HEK293T (cell line): ENCODE results near the gene TRPM3.

ENCODE experiments used
- BHLHE40 ChIP-seq: fragments of 450-650 bp; IDR thresholded peaks from 2 replicates; pipeline ENCODE4 v1.6.1; 2016; ENCODE audit warnings: mild to moderate bottlenecking, moderate library complexity, borderline replicate concordance
- CTBP1 ChIP-seq: fragments of 450-650 bp; IDR thresholded peaks from 2 replicates; pipeline ENCODE4 v1.6.1; 2016; ENCODE audit warnings: borderline replicate concordance
- ELF4 ChIP-seq: fragments of 450-650 bp; IDR thresholded peaks from 2 replicates; pipeline ENCODE4 v1.6.1; 2017; ENCODE audit warnings: antibody characterized with exemption
- FOXA1 ChIP-seq: fragments of 450-650 bp; IDR thresholded peaks from 2 replicates; pipeline ENCODE4 v1.6.1; 2016; ENCODE audit warnings: mild to moderate bottlenecking
- FOXK2 ChIP-seq: fragments of 450-650 bp; IDR thresholded peaks from 2 replicates; pipeline ENCODE4 v1.6.1; 2016; ENCODE audit warnings: mild to moderate bottlenecking
- FOXM1 ChIP-seq: fragments of 450-650 bp; IDR thresholded peaks from 2 replicates; pipeline ENCODE4 v1.6.1; 2017; ENCODE audit warnings: mild to moderate bottlenecking, borderline replicate concordance
- HDGF ChIP-seq: fragments of 450-650 bp; IDR thresholded peaks from 2 replicates; pipeline ENCODE4 v1.6.1; 2017; ENCODE audit warnings: antibody characterized with exemption, borderline replicate concordance
- L3MBTL2 ChIP-seq: fragments of 450-650 bp; conservative IDR thresholded peaks from 2 replicates; pipeline ENCODE4 v1.6.1; 2016; ENCODE audit warnings: mild to moderate bottlenecking
- LEF1 ChIP-seq: fragments of 450-650 bp; IDR thresholded peaks from 2 replicates; pipeline ENCODE4 v1.6.1; 2017; ENCODE audit warnings: mild to moderate bottlenecking, borderline replicate concordance
- SP1 ChIP-seq: fragments of 450-650 bp; IDR thresholded peaks from 2 replicates; pipeline ENCODE4 v1.6.1; 2017
- SUZ12 ChIP-seq: fragments of 450-650 bp; IDR thresholded peaks from 2 replicates; pipeline ENCODE4 v1.6.1; 2016; ENCODE audit warnings: mild to moderate bottlenecking
- TF ChIP-seq, protein P1 (sequence below): fragments of 450-650 bp; IDR thresholded peaks from 2 replicates; pipeline ENCODE4 v1.6.1; 2016

DNA sequence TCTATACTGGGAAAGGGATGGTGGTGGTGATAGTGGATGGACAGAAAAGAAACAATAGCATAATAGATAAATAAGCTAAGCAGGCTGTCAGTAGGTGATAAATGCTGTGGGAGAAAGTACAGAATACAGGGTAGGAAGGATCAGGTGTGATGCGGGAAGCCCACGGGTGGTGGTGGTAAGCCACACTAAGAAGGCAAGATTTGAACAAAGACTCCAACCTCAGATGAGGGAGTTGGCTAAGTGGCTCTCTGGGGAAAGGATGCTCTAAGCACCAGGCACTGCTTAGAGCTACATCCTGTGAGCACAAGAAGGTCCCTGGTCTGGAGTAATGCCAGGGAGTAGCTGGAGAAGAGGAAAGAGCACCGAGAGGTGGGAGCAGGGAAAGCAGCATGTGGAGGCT is 555.4 kb downstream of the TRPM3 start:
- TF ChIP-seq, protein P1, sequence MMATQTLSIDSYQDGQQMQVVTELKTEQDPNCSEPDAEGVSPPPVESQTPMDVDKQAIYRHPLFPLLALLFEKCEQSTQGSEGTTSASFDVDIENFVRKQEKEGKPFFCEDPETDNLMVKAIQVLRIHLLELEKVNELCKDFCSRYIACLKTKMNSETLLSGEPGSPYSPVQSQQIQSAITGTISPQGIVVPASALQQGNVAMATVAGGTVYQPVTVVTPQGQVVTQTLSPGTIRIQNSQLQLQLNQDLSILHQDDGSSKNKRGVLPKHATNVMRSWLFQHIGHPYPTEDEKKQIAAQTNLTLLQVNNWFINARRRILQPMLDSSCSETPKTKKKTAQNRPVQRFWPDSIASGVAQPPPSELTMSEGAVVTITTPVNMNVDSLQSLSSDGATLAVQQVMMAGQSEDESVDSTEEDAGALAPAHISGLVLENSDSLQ = no peak
- TF ChIP-seq CTBP1 (no peak), HDGF (no peak), L3MBTL2 (no peak), SUZ12 (no peak), FOXM1 (no peak), BHLHE40 (no peak), SP1 (no peak), FOXK2 (no peak), ELF4 (no peak), FOXA1 (no peak), LEF1 (no peak)
